Osteoblast (primary cell): ENCODE measurements around the gene PHF2. TPM values are rescaled to one million over a fixed set of nuclear protein-coding genes. Genes with fewer than 3 reads are reported as not detected.

Source experiments
- DNase-seq: peaks from one replicate; pipeline ENCODE4 v3.0.0; 2011; ENCODE audit warnings: low spot score, mixed read lengths; ENCODE audit not compliant: insufficient read length; ENCODE audit errors: missing footprints
- H2AFZ ChIP-seq: 2 replicates; pipeline ENCODE4 v1.6.0; 2011; ENCODE audit warnings: mild to moderate bottlenecking, low read length
- H3K27ac ChIP-seq: 2 replicates; pipeline ENCODE4 v1.5.1; 2011; ENCODE audit warnings: mild to moderate bottlenecking, low read depth, low read length, moderate library complexity
- H3K27me3 ChIP-seq: 2 replicates; pipeline ENCODE4 v1.6.0; 2012; ENCODE audit warnings: mild to moderate bottlenecking, control low read depth, inconsistent platforms, low read length, moderate library complexity; ENCODE audit not compliant: insufficient read depth
- H3K36me3 ChIP-seq: 2 replicates; pipeline ENCODE4 v1.5.1; 2011; ENCODE audit warnings: mild to moderate bottlenecking, low read length, control low read depth, moderate library complexity; ENCODE audit not compliant: insufficient read depth
- H3K4me1 ChIP-seq: 2 replicates; pipeline ENCODE4 v1.5.1; 2011; ENCODE audit warnings: mild to moderate bottlenecking, low read length, control low read depth, moderate library complexity; ENCODE audit not compliant: insufficient read depth
- H3K4me2 ChIP-seq: 2 replicates; pipeline ENCODE4 v1.6.0; 2011; ENCODE audit warnings: mild to moderate bottlenecking, low read length; ENCODE audit not compliant: insufficient read depth
- H3K4me3 ChIP-seq: fragments of 200-600 bp; sonication (generic); 3 replicates; pipeline ENCODE4 v1.5.1; 2012; ENCODE audit warnings: mild to moderate bottlenecking, low read length, inconsistent platforms; ENCODE audit not compliant: insufficient read depth
- H3K79me2 ChIP-seq: 2 replicates; pipeline ENCODE4 v1.6.0; 2012; ENCODE audit warnings: mild to moderate bottlenecking, low read length, control low read depth, inconsistent platforms; ENCODE audit not compliant: insufficient read depth
- H3K9me3 ChIP-seq: 2 replicates; pipeline ENCODE4 v1.5.1; 2011; ENCODE audit warnings: low read depth, low read length, control low read depth
- H4K20me1 ChIP-seq: 2 replicates; pipeline ENCODE4 v1.6.0; 2012; ENCODE audit warnings: mild to moderate bottlenecking, low read length, control low read depth; ENCODE audit not compliant: insufficient read depth
- CTCF ChIP-seq: IDR thresholded peaks from 2 replicates; pipeline ENCODE4 v1.5.1; 2011; ENCODE audit warnings: mild to moderate bottlenecking, low read depth, low read length, moderate library complexity; ENCODE audit errors: extremely low read depth
- total RNA-seq: library from RNA; depleted of rRNA; stranded (reverse); fragments of >200 nt; gene quantifications from 2 replicates; pipeline ENCODE4 v1.2.3, GENCODE V29; 2012

PHF2 gene
- total RNA-seq, 1 donor, result 14.8 TPM

GRCh38 chr9:93599571-93600403 lies 23.4 kb downstream of the PHF2 start:
- Histone ChIP-seq H3K79me2 (peaks cover 83% of the 10 kb centered on the region), H4K20me1 (peaks cover 72% of the 10 kb centered on the region), H3K4me3 (no peak overlapping the region), H2AFZ (no peak overlapping the region), H3K27ac (no peak overlapping the region), H3K4me2 (no peak overlapping the region), H3K36me3 (no peaks in the 10 kb centered on the region), H3K9me3 (no peaks in the 10 kb centered on the region), H3K4me1 (no peaks in the 10 kb centered on the region), H3K27me3 (no peaks in the 10 kb centered on the region)
- no peak for DNase-seq
- TF ChIP-seq CTCF, result no peak

- no peak overlapping the region for H3K27ac ChIP-seq
- H3K4me3 ChIP-seq, result no peak overlapping the region
- H4K20me1 ChIP-seq, result peaks cover 71% of the 10 kb centered on the region
- H3K4me1 ChIP-seq, result no peaks in the 10 kb centered on the region
- no peak overlapping the region for H3K4me2 ChIP-seq
- TF ChIP-seq CTCF, result no peak
- no peak overlapping the region for H2AFZ ChIP-seq
- no peaks in the 10 kb centered on the region for H3K9me3 ChIP-seq
- peaks cover 85% of the 10 kb centered on the region for H3K79me2 ChIP-seq
- H3K27me3 ChIP-seq, result no peaks in the 10 kb centered on the region
- DNase-seq, result no peak
- H3K36me3 ChIP-seq, result no peaks in the 10 kb centered on the region
These were observed 24.1 kb downstream of the PHF2 start for GRCh38 chr9:93600504-93600903.

GRCh38 chr9:93601063-93601462 lies 24.7 kb downstream of the PHF2 start:
- no peak overlapping the region for H3K4me3 ChIP-seq
- H3K27ac ChIP-seq, result no peak overlapping the region
- no peak overlapping the region for H3K4me2 ChIP-seq
- H2AFZ ChIP-seq, result no peak overlapping the region
- no peak for DNase-seq
- no peak for TF ChIP-seq CTCF
- H3K27me3 ChIP-seq, result no peaks in the 10 kb centered on the region
- H4K20me1 ChIP-seq, result peaks cover 70% of the 10 kb centered on the region
- H3K36me3 ChIP-seq, result no peaks in the 10 kb centered on the region
- peaks cover 86% of the 10 kb centered on the region for H3K79me2 ChIP-seq
- H3K4me1 ChIP-seq, result no peaks in the 10 kb centered on the region
- H3K9me3 ChIP-seq, result no peaks in the 10 kb centered on the region

GRCh38 chr9:93601666-93602065 lies 25.3 kb downstream of the PHF2 start:
- DNase-seq, result no peak
- no peak overlapping the region for H3K4me2 ChIP-seq
- H3K4me3 ChIP-seq, result no peak overlapping the region
- peaks cover 83% of the 10 kb centered on the region for H3K79me2 ChIP-seq
- no peak overlapping the region for H3K27ac ChIP-seq
- peaks cover 71% of the 10 kb centered on the region for H4K20me1 ChIP-seq
- H3K9me3 ChIP-seq, result no peaks in the 10 kb centered on the region
- H3K27me3 ChIP-seq, result no peaks in the 10 kb centered on the region
- H3K36me3 ChIP-seq, result no peaks in the 10 kb centered on the region
- no peak overlapping the region for H2AFZ ChIP-seq
- H3K4me1 ChIP-seq, result no peaks in the 10 kb centered on the region
- no peak for TF ChIP-seq CTCF
